HEK293T (cell line): ENCODE data around the gene LRRC74A.
"Not testable (repeated sequence)": the region's sequence is repeated elsewhere in the genome, so short reads cannot be mapped to it uniquely, and the experiment has no call there.

Experiments
- CTCF ChIA-PET: fragments of 350-600 bp; formaldehyde crosslinking; extraction: SDS; loops from one replicate; lab custom pipeline; 2021; ENCODE audit warnings: antibody characterized with exemption, inconsistent platforms; lab: Yijun Ruan, JAX
- POLR2A ChIA-PET: fragments of 350-600 bp; formaldehyde crosslinking; extraction: SDS; loops from one replicate; lab custom pipeline; 2020; ENCODE audit warnings: antibody characterized with exemption, inconsistent platforms; lab: Yijun Ruan, JAX
- DNase-seq: peaks from one replicate; pipeline ENCODE4 v3.0.0; 2012; ENCODE audit warnings: mixed read lengths; ENCODE audit errors: extremely low spot score
- ARNT ChIP-seq: fragments of 450-650 bp; IDR thresholded peaks from 2 replicates; pipeline ENCODE4 v1.6.1; 2017; ENCODE audit warnings: mild to moderate bottlenecking
- BHLHE40 ChIP-seq: fragments of 450-650 bp; IDR thresholded peaks from 2 replicates; pipeline ENCODE4 v1.6.1; 2016; ENCODE audit warnings: mild to moderate bottlenecking, moderate library complexity, borderline replicate concordance
- CTBP1 ChIP-seq: fragments of 450-650 bp; IDR thresholded peaks from 2 replicates; pipeline ENCODE4 v1.6.1; 2016; ENCODE audit warnings: borderline replicate concordance
- ELF4 ChIP-seq: fragments of 450-650 bp; IDR thresholded peaks from 2 replicates; pipeline ENCODE4 v1.6.1; 2017; ENCODE audit warnings: antibody characterized with exemption
- FOXA1 ChIP-seq: fragments of 450-650 bp; IDR thresholded peaks from 2 replicates; pipeline ENCODE4 v1.6.1; 2016; ENCODE audit warnings: mild to moderate bottlenecking
- FOXK2 ChIP-seq: fragments of 450-650 bp; IDR thresholded peaks from 2 replicates; pipeline ENCODE4 v1.6.1; 2016; ENCODE audit warnings: mild to moderate bottlenecking
- FOXM1 ChIP-seq: fragments of 450-650 bp; IDR thresholded peaks from 2 replicates; pipeline ENCODE4 v1.6.1; 2017; ENCODE audit warnings: mild to moderate bottlenecking, borderline replicate concordance
- HDGF ChIP-seq: fragments of 450-650 bp; IDR thresholded peaks from 2 replicates; pipeline ENCODE4 v1.6.1; 2017; ENCODE audit warnings: antibody characterized with exemption, borderline replicate concordance
- L3MBTL2 ChIP-seq: fragments of 450-650 bp; conservative IDR thresholded peaks from 2 replicates; pipeline ENCODE4 v1.6.1; 2016; ENCODE audit warnings: mild to moderate bottlenecking
- LEF1 ChIP-seq: fragments of 450-650 bp; IDR thresholded peaks from 2 replicates; pipeline ENCODE4 v1.6.1; 2017; ENCODE audit warnings: mild to moderate bottlenecking, borderline replicate concordance
- NFRKB ChIP-seq: fragments of 450-650 bp; IDR thresholded peaks from 2 replicates; pipeline ENCODE4 v1.6.1; 2016; ENCODE audit warnings: mild to moderate bottlenecking, moderate library complexity
- PKNOX1 ChIP-seq: fragments of 450-650 bp; IDR thresholded peaks from 2 replicates; pipeline ENCODE4 v1.6.1; 2016
- SP1 ChIP-seq: fragments of 450-650 bp; IDR thresholded peaks from 2 replicates; pipeline ENCODE4 v1.6.1; 2017
- SUZ12 ChIP-seq: fragments of 450-650 bp; IDR thresholded peaks from 2 replicates; pipeline ENCODE4 v1.6.1; 2016; ENCODE audit warnings: mild to moderate bottlenecking
- TARDBP ChIP-seq: fragments of 450-650 bp; IDR thresholded peaks from 2 replicates; pipeline ENCODE4 v1.6.1; 2016
- ZNF384 ChIP-seq: fragments of 450-650 bp; IDR thresholded peaks from 2 replicates; pipeline ENCODE4 v1.6.1; 2016

The LRRC74A gene

GRCh38 chr14:76904740-76905569 is 78.7 kb downstream of the LRRC74A start:
- TF ChIP-seq ZNF384 (peak; percentile 79), L3MBTL2 (no peak), ARNT (peak; percentile 35; the same call in 1 of the 2 replicates)
- ChIA-PET CTCF (interaction anchor here (0.8 to 1.9 kb wide), 7 partner anchors 9 to 167 kb away, joined by 3 to 9 read pairs (median 6); no protein-coding TSS in a partner anchor), POLR2A (interaction anchor here (0.7 to 1.4 kb wide), 3 partner anchors 9 to 123 kb away, joined by 3 read pairs; no protein-coding TSS in a partner anchor)
- peak; percentile 50 for DNase-seq

DNA sequence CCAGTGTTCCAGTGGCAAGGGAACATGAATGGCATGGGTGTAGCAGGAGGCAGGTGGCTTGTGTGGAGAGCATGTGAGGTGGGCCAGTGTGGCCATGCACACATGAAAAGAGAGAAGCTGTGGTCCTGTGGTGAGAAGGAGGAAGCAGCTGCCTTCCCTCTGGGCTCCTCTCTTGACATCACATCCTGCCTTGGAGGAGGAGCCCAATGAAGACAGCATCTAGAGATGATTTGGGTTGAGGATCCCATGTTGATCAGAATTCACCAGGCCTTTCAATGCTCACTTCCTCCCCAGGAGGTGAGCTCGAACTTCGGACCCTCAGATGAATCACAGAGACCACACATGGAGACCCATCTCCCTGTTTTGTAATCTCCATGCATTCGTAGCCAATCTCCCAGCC is 82.6 kb downstream of the LRRC74A start:
- CTCF ChIA-PET, result interaction anchor here (0.9 kb wide), 1 partner anchor 145 kb away, joined by 3 read pairs; no protein-coding TSS in a partner anchor
- POLR2A ChIA-PET, result no interaction called here
- no peak for DNase-seq
- TF ChIP-seq ARNT (no peak), L3MBTL2 (no peak), ELF4 (no peak), SP1 (no peak), PKNOX1 (no peak), FOXA1 (no peak), CTBP1 (no peak), NFRKB (no peak), BHLHE40 (no peak), FOXM1 (no peak)

GRCh38 chr14:76909266-76909665 is 83.1 kb downstream of the LRRC74A start:
- ChIA-PET CTCF (interaction anchor here (0.9 kb wide), 1 partner anchor 144 kb away, joined by 3 read pairs; no protein-coding TSS in a partner anchor), POLR2A (no interaction called here)
- no peak for TF ChIP-seq FOXM1
- TF ChIP-seq ZNF384, result no peak
- TF ChIP-seq L3MBTL2, result no peak
- TF ChIP-seq NFRKB, result no peak
- TF ChIP-seq FOXK2, result no peak
- no peak for TF ChIP-seq HDGF
- TF ChIP-seq ELF4, result no peak
- TF ChIP-seq SP1, result no peak
- no peak for TF ChIP-seq BHLHE40
- no peak for DNase-seq

DNA sequence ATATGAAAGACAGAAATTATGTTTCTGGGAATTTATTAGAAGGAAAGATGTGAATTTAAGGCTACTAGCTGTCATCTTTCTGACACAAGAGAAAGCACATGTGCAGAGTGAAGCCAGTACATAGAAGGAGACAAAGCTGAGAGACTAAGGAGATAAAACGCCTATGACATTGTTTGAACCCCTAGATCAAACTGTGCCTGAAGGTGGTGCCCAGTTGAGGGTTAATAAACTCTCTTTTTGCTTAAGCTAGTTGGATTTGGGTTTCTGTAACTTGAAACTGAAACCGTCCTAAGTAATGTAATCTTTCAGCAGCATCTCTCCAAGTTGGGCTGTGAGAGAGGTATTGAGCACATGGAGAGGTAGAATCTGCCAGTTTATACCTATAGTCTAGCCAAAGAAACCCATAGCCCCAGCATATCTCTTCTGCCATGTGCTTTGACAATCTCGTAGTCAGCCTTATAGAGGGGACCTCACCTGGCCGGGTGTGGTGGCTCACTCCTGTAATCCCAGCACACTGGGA is 84.2 kb downstream of the LRRC74A start:
- POLR2A ChIA-PET, result no interaction called here

DNA sequence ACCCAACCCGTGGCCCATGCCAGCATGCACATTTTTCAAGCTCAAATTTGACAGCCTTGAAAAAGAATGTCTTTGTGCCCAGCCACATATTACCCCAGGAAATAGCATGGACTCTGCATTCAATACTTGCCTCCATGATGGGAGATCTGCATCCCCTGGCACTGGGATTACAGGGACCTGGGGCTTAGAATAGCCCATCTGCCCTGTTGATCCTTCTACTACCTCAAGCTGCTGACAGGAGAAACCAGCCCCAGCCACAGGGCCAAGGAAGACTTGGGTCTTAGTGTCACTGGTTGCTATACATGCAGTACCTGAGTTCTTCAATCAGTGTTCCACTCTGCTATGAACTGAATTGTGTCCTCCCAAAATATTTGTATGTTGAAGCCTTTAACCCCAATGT is 85.3 kb downstream of the LRRC74A start:
- ChIA-PET POLR2A (no interaction called here), CTCF (interaction anchor here (0.6 to 2.3 kb wide), 4 partner anchors 33 to 159 kb away, joined by 3 to 9 read pairs (median 7); no protein-coding TSS in a partner anchor)
- TF ChIP-seq TARDBP (no peak), SUZ12 (no peak), FOXA1 (no peak), LEF1 (no peak), BHLHE40 (no peak), CTBP1 (no peak), L3MBTL2 (no peak), HDGF (no peak), FOXK2 (no peak), ELF4 (no peak), NFRKB (no peak), SP1 (no peak), ARNT (no peak)
- DNase-seq, result no peak

More for the DNA sequence above, 84.2 kb downstream of the LRRC74A start:
- TF ChIP-seq FOXK2 (no peak), ZNF384 (no peak), FOXM1 (no peak), LEF1 (no peak), NFRKB (no peak), BHLHE40 (no peak), ARNT (no peak), HDGF (no peak), PKNOX1 (no peak), ELF4 (no peak), SUZ12 (no peak), CTBP1 (no peak), FOXA1 (no peak), TARDBP (no peak)
- no peak for DNase-seq
- CTCF ChIA-PET, result interaction anchor here (0.6 kb wide), 1 partner anchor 58 kb away, joined by 7 read pairs; no protein-coding TSS in a partner anchor

DNA sequence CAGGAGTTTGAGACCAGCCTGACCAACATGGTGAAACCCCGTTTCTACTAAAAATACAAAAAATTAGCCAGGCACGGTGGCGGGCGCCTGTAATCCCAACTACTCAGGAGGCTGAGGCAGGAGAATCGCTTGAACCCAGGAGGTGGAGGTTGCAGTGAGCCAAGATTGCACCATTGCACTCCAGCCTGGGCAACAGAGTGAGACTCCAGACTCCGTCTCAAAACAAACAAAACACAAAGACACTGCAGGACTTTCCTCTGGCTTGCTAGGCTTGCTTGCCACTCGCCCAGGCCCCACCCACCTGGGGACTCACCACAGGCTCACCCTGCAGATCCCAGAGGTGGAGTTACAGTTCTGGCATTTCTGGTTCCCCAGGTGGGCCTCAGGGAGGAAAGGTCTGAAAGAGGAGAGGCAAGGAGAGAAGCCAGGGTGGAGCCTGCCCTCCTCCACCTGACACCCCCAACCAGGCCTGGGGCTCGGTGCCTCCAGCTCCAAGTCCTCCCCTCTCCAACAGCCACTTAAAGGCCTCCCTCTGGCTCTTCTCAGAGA is 88.4 kb downstream of the LRRC74A start:
- DNase-seq, POLR2A ChIA-PET: not testable (repeated sequence)
- CTCF ChIA-PET, result interaction anchor here (2.1 kb wide), 1 partner anchor 10 kb away, joined by 9 read pairs; no protein-coding TSS in a partner anchor
